Upper lobe of left lung (tissue), 6 donors: ENCODE measurements around the gene FAM20A. TPM values are rescaled to one million over a fixed set of nuclear protein-coding genes. Genes with fewer than 3 reads are reported as not detected.

Experiments
- ATAC-seq, 2 donors: fragments of 200-7000 bp; cut with Tn5 transposase; one replicate each; pipeline ENCODE4 v1.9.1; 2022; ENCODE audit warnings: mild to moderate bottlenecking in 2 of 2, moderate library complexity in 2 of 2; ENCODE audit not compliant: low FRiP score in 2 of 2
- DNase-seq, 2 donors: peaks; one replicate each; pipeline ENCODE4 v3.0.0-alpha.2; 2019 to 2020
- H3K27ac ChIP-seq, 4 donors: fragments of 200-600 bp; sonication (generic); one replicate each; pipeline ENCODE4 v1.5.1; 2016 to 2019
- H3K27me3 ChIP-seq, 4 donors: fragments of 200-600 bp; sonication (generic); one replicate each; pipeline ENCODE4 v1.5.1; 2017 to 2019
- H3K36me3 ChIP-seq, 4 donors: fragments of 200-600 bp; sonication (generic); one replicate each; pipeline ENCODE4 v1.5.1; 2016 to 2019
- H3K4me1 ChIP-seq, 4 donors: fragments of 200-600 bp; sonication (generic); one replicate each; pipeline ENCODE4 v1.5.1; 2018 to 2019
- H3K4me3 ChIP-seq, 4 donors: fragments of 200-600 bp; sonication (generic); one replicate each; pipeline ENCODE4 v1.5.1; 2017 to 2019; ENCODE audit warnings: mild to moderate bottlenecking in 2 of 4, moderate library complexity in 1 of 4
- H3K9me3 ChIP-seq, 4 donors: fragments of 200-600 bp; sonication (generic); one replicate each; pipeline ENCODE4 v1.5.1; 2018 to 2019
- CTCF ChIP-seq, 6 experiments: fragments of 450-650 bp in 4 of 6; fragments of 200-600 bp in 2 of 6; sonication (generic) in 2 of 6; IDR thresholded peaks; one replicate each; pipeline ENCODE4 v1.5.1; 2016 to 2019; ENCODE audit warnings: antibody characterized with exemption in 6 of 6
- EP300 ChIP-seq, 4 donors: sonication (generic); formaldehyde crosslinking; IDR thresholded peaks; one replicate each; pipeline ENCODE4 v1.5.1; 2017; ENCODE audit warnings: antibody characterized with exemption in 4 of 4, control low read depth in 2 of 4
- POLR2A ChIP-seq, 4 donors: fragments of 450-650 bp; IDR thresholded peaks; one replicate each; pipeline ENCODE4 v1.5.1; 2016 to 2017; ENCODE audit warnings: antibody characterized with exemption in 4 of 4, mild to moderate bottlenecking in 2 of 4
- POLR2AphosphoS5 ChIP-seq, 2 donors: sonication (generic); formaldehyde crosslinking; IDR thresholded peaks; one replicate each; pipeline ENCODE4 v1.5.1; 2017; ENCODE audit warnings: antibody characterized with exemption in 2 of 2
- WGBS, 2 donors: methylation state at CpG; one replicate each; pipeline ENCODE4 v1.1.5; 2017 to 2018; 5-methylcytosine and 5-hydroxymethylcytosine counted together
- total RNA-seq, 6 donors: library from RNA; depleted of rRNA in 4 of 6; stranded (reverse); fragments of >200 nt in 4 of 6; gene quantifications; one replicate each; pipeline versions ENCODE4 v1.1.0 to v1.2.1, GENCODE V29; 2016 to 2021
- donor health status: DM: no; HTN: no; CAD: no; lungs with moderate emphysema.
- donor health status: DM: no; HTN: yes; CAD: no; lungs with severe emphysema.

FAM20A gene
- total RNA-seq, 6 donors from 2014 or later, result 40.3 to 150 (median 59.7) TPM

GRCh38 chr17:68595986-68596385 is 5.2 kb downstream of the FAM20A start:
- ATAC-seq, result no peak
- TF ChIP-seq CTCF (IDR thresholded peaks at IDR 0.05) (no peak), EP300 (IDR thresholded peaks at IDR 0.05) (no peak), POLR2AphosphoS5 (IDR thresholded peaks at IDR 0.05) (no peak), POLR2A (IDR thresholded peaks at IDR 0.05) (no peak)
- peaks cover 0 to 3% (median 0%) of the 10 kb centered on the region in 4 donors for H3K36me3 ChIP-seq
- no peak overlapping the region for H3K4me3 ChIP-seq
- peak overlapping the region in 3 of 4 donors; percentile 16 to 54 (median 48) for H3K27ac ChIP-seq
- 52 to 64% methylated on average over 2 of the region's 2 CpGs for WGBS, 2 donors
- H3K27me3 ChIP-seq, result peaks cover 0 to 16% (median 0%) of the 10 kb centered on the region in 4 donors
- H3K4me1 ChIP-seq, result peaks cover 13 to 34% (median 33%) of the 10 kb centered on the region in 4 donors
- DNase-seq, result no peak
- H3K9me3 ChIP-seq, result no peaks in the 10 kb centered on the region

GRCh38 chr17:68595496-68595895 is 5.7 kb downstream of the FAM20A start:
- H3K36me3 ChIP-seq, result peaks cover 0 to 3% (median 0%) of the 10 kb centered on the region in 4 donors
- peak overlapping the region in 2 of 4 donors; percentile 16 to 48 for H3K27ac ChIP-seq
- no peaks in the 10 kb centered on the region for H3K9me3 ChIP-seq
- DNase-seq (no peak), ATAC-seq (peak in 1 of 2 donors; percentile 60)
- TF ChIP-seq EP300 (IDR thresholded peaks at IDR 0.05) (no peak), CTCF (IDR thresholded peaks at IDR 0.05) (no peak), POLR2AphosphoS5 (IDR thresholded peaks at IDR 0.05) (no peak), POLR2A (IDR thresholded peaks at IDR 0.05) (no peak)
- 50 to 61% methylated on average over 5 of the region's 5 CpGs for WGBS, 2 donors
- H3K4me3 ChIP-seq, result no peak overlapping the region
- H3K27me3 ChIP-seq, result peaks cover 0 to 12% (median 0%) of the 10 kb centered on the region in 4 donors
- H3K4me1 ChIP-seq, result peaks cover 9 to 31% (median 30%) of the 10 kb centered on the region in 4 donors

DNA sequence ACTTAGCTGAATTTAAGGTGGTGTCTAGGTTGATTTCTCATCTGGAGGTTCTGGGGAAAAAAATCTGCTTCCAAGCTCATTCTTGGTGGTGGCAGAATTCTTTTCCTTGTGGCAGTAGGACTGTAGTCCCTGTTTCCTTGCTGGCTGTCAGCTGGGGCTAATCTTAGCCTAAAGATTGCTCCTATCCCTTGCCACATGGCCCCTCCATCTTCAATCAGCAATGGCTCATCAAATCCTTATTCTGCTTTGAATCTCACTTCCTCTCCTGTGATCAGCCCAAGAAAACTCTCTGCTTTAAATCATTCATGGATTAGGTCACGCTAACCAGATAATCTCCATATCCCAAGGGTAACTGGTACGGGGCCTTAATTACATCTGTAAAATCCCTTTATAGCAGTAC is 6.6 kb downstream of the FAM20A start:
- peaks cover 0 to 3% (median 0%) of the 10 kb centered on the region in 4 donors for H3K36me3 ChIP-seq
- no peak overlapping the region for H3K4me3 ChIP-seq
- no peaks in the 10 kb centered on the region for H3K9me3 ChIP-seq
- no peak for ATAC-seq
- H3K4me1 ChIP-seq, result peaks cover 8 to 28% (median 21%) of the 10 kb centered on the region in 4 donors
- no peak for DNase-seq
- 94 to 97% methylated on average over 2 of the region's 2 CpGs for WGBS, 2 donors
- H3K27me3 ChIP-seq, result peaks cover 0 to 2% (median 0%) of the 10 kb centered on the region in 4 donors
- TF ChIP-seq CTCF (IDR thresholded peaks at IDR 0.05) (no peak), EP300 (IDR thresholded peaks at IDR 0.05) (no peak), POLR2A (IDR thresholded peaks at IDR 0.05) (no peak), POLR2AphosphoS5 (IDR thresholded peaks at IDR 0.05) (no peak)
- peak overlapping the region in 1 of 4 donors; percentile 48 for H3K27ac ChIP-seq

- TF ChIP-seq EP300 (IDR thresholded peaks at IDR 0.05), result no peak
- no peak for TF ChIP-seq POLR2A (IDR thresholded peaks at IDR 0.05)
- no peak for TF ChIP-seq POLR2AphosphoS5 (IDR thresholded peaks at IDR 0.05)
- TF ChIP-seq CTCF (IDR thresholded peaks at IDR 0.05), result no peak
- ATAC-seq (peak in 1 of 2 donors; percentile 54), DNase-seq (no peak)
- WGBS, 2 donors, result 64 to 76% methylated on average over 3 of the region's 3 CpGs
- Histone ChIP-seq H3K27me3 (no peaks in the 10 kb centered on the region), H3K9me3 (no peaks in the 10 kb centered on the region), H3K36me3 (peaks cover 0 to 9% (median 0%) of the 10 kb centered on the region in 4 donors), H3K4me3 (no peak overlapping the region), H3K27ac (peak overlapping the region in 1 of 4 donors; percentile 4), H3K4me1 (peaks cover 8 to 28% (median 21%) of the 10 kb centered on the region in 4 donors)
These were observed 8.2 kb downstream of the FAM20A start for GRCh38 chr17:68592682-68593641.
